Hematopoietic multipotent progenitor cell treated with erythropoietin and hydrocortisone succinate and interleukin-3 and kit ligand, for 4 days (in vitro differentiated cells): Measurements from ENCODE around the gene ZNF407.
A peak's percentile ranks its signal among the peaks of the same experiment; 100 is the strongest.

ENCODE experiments used
- DNase-seq: peaks from one replicate; pipeline ENCODE4 v3.0.0-alpha.2; 2015

ZNF407 gene

GRCh38 chr18:74630804-74631203 lies 33.1 kb downstream of the ZNF407 start:
- DNase-seq, result no peak

DNA sequence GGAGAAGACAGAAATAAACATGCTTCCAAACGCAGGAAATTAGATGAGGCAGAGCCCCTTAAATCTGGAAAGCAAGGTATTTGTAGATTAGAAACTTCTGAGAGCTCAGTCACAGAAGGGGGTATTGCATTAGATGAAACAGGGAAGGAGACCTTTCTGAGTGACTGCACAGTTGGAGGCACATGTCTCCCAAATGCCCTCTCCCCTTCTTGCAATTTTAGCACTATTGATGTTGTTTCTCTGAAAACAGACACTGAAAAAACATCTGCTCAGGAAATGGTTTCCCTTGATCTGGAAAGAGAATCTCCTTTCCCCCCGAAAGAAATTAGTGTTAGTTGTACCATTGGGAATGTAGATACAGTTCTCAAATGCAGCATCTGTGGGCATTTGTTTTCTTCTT lies 33.5 kb downstream of the ZNF407 start:
- DNase-seq, result no peak

DNA sequence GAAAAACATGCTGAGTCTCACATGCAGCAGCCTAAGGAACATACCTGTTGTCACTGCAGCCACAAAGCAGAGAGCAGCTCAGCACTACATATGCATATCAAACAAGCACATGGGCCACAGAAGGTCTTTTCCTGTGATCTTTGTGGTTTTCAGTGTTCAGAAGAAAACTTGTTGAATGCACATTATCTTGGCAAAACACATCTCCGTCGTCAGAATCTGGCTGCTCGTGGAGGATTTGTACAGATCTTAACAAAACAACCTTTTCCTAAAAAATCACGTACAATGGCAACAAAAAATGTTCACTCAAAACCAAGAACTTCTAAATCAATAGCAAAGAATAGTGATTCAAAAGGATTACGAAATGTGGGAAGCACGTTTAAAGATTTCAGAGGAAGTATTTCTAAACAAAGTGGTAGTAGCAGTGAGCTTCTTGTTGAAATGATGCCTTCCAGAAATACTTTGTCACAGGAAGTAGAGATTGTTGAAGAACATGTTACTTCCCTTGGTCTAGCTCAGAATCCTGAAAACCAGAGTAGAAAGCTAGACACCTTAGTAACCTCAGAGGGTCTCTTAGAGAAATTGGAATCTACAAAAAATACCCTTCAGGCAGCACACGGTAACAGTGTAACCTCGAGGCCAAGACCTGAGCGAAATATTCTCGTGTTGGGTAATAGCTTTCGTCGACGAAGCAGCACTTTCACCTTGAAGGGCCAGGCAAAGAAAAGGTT lies 34.1 kb downstream of the ZNF407 start:
- DNase-seq, result peak; percentile 76

- no peak for DNase-seq
Measured at GRCh38 chr18:74632351-74632679, 34.6 kb downstream of the ZNF407 start.

GRCh38 chr18:74632856-74633255 lies 35.2 kb downstream of the ZNF407 start:
- no peak for DNase-seq

DNA sequence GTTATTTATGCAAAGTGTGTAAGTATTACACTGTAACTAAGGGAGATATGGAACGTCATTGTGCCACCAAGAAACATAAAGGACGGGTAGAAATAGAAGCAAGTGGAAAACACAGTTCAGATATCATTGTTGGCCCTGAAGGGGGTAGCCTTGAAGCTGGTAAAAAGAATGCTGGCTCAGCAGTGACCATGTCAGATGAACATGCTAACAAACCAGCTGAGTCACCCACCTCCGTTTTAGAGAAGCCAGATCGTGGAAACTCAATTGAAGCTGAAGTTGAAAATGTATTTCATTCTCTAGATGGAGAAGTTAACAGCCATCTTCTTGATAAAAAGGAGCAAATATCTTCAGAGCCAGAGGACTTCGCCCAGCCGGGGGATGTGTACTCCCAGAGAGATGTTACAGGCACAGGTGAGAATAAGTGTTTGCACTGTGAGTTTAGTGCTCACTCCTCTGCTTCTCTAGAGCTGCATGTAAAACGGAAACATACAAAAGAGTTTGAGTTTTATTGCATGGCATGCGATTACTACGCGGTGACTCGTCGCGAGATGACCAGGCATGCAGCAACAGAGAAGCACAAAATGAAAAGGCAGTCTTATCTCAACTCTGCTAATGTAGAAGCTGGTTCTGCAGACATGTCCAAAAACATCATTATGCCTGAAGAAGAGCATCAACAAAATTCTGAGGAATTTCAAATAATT lies 36.1 kb downstream of the ZNF407 start:
- DNase-seq, result peak; percentile 24

GRCh38 chr18:74635224-74635975 lies 37.7 kb downstream of the ZNF407 start:
- DNase-seq, result no peak

- no peak for DNase-seq
Measured at GRCh38 chr18:74637070-74637469, 39.4 kb downstream of the ZNF407 start.

DNA sequence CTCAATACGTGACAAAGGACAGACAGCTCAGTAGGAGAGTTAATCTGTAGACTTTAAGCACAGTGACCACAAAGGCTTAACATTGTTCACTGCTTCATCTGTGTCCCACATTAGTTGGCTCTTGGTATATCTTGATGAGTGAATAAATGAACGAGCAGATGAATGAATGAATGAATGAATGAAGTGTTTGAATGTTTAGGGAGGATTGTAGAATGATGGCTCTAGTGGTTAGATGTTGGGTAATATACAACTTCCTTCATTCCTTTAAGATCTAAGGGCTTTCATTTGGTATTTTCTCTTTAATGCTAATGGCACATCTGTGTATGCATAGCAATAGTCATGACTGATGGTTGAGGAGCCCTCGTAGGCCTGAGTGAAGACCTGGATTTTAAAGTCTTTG lies 40.5 kb downstream of the ZNF407 start:
- DNase-seq, result no peak

- DNase-seq, result no peak
Measured at GRCh38 chr18:74644713-74645112, 47.0 kb downstream of the ZNF407 start.

DNA sequence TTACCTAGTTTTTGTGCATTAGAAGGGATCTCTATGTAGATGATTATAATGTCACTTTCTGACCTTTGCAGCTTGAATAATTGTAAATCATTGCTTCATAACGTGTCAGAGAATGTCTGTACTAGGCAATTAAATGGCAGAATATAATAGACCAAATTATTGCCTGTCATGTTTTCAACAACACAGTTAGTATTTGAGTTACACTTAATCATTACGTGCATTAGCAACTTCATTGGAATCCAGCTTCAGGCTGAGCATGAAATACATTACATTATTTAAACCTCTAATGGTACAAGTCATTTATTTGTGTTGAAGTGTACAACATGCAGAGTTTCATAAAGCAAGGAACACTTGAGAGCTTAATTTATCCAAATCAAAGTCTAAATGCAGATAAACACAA lies 48.0 kb downstream of the ZNF407 start:
- no peak for DNase-seq

DNA sequence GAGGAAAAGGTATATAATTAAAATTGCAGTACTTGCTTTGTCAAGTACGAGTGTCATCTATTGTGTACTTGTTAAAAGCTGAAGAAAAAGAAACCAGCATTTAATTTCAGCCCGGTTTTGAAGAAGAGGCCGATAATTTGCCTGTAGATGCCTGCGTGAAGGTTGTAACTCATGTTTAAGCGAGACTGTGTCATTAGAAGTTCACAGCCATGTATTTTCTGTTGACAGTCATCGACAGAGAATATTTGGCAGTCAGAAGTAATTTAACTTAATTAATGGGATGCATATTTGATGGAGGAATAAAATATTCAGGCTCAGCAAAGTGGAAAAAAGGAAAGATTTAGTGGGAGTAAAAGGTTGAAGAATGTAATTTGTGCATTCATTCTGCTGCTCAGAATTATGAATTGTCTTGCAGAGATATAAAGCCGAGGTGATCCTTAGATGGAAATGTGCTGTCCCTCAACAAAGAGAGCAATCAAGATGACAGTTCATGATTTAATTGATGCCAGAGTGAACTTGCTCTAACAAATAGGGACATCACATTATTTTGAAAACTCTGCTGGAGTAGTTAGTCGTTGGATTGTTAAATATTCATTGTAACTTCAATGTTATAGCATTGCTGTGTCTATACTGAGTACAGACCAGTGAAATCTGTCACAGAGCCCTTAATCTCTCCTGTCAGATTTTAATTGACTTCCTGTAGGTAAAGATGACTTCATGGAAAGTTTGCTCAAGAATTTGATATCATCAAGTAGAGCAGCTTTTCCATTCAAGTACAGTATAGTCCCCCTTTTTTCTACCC lies 53.9 kb downstream of the ZNF407 start:
- DNase-seq, result no peak

- DNase-seq, result peak; percentile 73
Measured at GRCh38 chr18:74652392-74652988, 54.8 kb downstream of the ZNF407 start.

- DNase-seq, result peak; percentile 43
Measured at GRCh38 chr18:74654638-74655037, 57.0 kb downstream of the ZNF407 start.

DNA sequence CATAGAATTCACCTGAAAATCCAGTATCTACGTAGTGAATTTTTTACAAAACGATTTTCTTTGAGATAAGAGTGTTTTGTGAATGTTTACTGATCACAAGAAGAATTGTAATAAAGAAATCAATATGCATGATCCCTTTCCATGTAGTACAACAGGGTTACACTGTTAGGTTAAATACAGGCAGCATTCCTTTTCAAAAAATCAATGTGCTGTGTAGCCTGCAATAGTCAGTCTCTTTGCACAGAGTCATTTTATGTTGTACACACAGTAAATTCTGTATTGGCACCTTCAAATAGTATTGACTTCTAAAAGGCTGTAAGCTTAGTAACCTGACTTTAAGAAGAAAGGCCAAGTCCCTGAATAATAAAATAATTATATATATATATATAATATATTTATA lies 63.3 kb downstream of the ZNF407 start:
- no peak for DNase-seq

- DNase-seq, result no peak
Measured at GRCh38 chr18:74661691-74662090, 64.0 kb downstream of the ZNF407 start.

GRCh38 chr18:74662622-74663021 lies 65.0 kb downstream of the ZNF407 start:
- DNase-seq, result no peak

DNA sequence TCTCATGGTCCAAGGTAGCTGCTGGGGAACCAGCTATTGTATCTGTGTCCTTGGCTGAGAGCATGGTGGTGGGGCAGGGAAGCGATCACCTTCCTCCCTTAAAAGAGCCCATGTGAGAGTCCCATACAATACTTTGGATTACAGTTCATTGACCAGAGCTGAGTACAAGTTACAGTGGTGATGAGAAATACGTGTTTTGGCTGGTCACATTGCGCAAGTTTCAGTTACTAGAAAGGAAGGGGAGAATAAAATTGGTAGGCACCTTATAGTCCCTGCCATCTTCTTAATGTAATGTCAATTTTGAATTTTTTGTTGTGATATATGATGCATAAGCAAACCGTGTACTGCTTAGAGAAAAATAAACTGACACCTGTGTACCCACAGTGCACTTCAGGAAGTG lies 67.7 kb downstream of the ZNF407 start:
- no peak for DNase-seq

- no peak for DNase-seq
Measured at GRCh38 chr18:74665905-74666304, 68.2 kb downstream of the ZNF407 start.

DNA sequence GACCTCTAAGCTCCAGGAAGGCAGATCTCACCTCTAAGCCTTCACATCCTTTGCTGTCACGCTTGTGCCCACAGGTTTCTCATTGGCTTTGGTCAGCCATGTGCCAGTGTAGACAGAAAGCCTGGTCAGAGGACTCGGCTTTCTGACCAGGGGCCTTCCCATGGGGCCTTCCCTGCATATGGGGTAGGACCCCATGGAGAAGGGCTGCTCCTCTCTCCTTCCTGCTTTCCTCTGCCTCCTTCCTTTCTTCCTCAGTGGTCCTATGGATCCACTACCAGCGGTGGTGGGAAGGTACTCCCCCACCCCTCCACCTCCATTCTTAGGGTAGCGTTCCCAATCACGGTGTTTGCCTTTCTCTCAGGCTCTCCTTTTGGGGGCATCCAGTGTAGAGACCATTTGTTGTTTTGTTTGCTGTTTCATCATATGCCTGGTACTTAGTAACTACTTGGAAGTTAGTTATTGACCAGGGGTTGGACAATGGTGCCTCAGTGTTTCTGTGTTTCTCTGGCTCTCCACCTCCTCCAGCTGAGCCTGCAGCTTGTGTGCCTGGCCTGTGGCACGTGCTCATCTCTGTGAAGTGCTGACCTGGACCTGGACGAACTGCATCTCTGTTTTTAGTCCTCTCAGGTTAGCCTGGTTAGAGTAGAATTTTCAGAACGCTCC lies 71.6 kb downstream of the ZNF407 start:
- no peak for DNase-seq

GRCh38 chr18:74672371-74672770 lies 74.7 kb downstream of the ZNF407 start:
- no peak for DNase-seq

GRCh38 chr18:74674487-74674886 lies 76.8 kb downstream of the ZNF407 start:
- no peak for DNase-seq
